MM.1S (cell line): ENCODE data around the gene SLX4IP.

ENCODE experiments used
- DNase-seq: peaks from one replicate; pipeline ENCODE4 v3.0.0-alpha.2; 2015
- H2AFZ ChIP-seq: fragments of 300-600 bp; sonication (generic); 2 replicates; pipeline ENCODE4 v1.6.0; 2016; ENCODE audit warnings: antibody characterized with exemption, low read length
- H3F3A ChIP-seq: fragments of 300-600 bp; sonication (generic); 2 replicates; pipeline ENCODE4 v1.6.1; 2016; ENCODE audit warnings: mild to moderate bottlenecking, antibody characterized with exemption, low read length, moderate library complexity, mixed read lengths; ENCODE audit not compliant: insufficient read depth
- H3K27ac ChIP-seq: fragments of 300-600 bp; sonication (generic); 2 replicates; pipeline ENCODE4 v1.5.1; 2016; ENCODE audit warnings: mild to moderate bottlenecking, low read length
- H3K27me3 ChIP-seq: fragments of 300-600 bp; sonication (generic); replicated peaks from 2 replicates; pipeline ENCODE4 v1.6.0; 2016; ENCODE audit warnings: low read length; ENCODE audit not compliant: insufficient read depth
- H3K36me3 ChIP-seq: fragments of 300-600 bp; sonication (generic); replicated peaks from 2 replicates; pipeline ENCODE4 v1.6.1; 2016; ENCODE audit warnings: mild to moderate bottlenecking, low read length, mixed read lengths; ENCODE audit not compliant: insufficient read depth
- H3K4me1 ChIP-seq: fragments of 300-600 bp; sonication (generic); 2 replicates; pipeline ENCODE4 v1.6.1; 2016; ENCODE audit warnings: low read length, mixed read lengths
- H3K4me2 ChIP-seq: fragments of 300-600 bp; sonication (generic); 2 replicates; pipeline ENCODE4 v1.6.0; 2016; ENCODE audit warnings: low read depth, low read length
- H3K4me3 ChIP-seq: fragments of 300-600 bp; sonication (generic); 2 replicates; pipeline ENCODE4 v1.5.1; 2016; ENCODE audit warnings: low read length, mixed read lengths
- H3K79me2 ChIP-seq: fragments of 300-600 bp; sonication (generic); 2 replicates; pipeline ENCODE4 v1.6.1; 2016; ENCODE audit warnings: mixed run types, low read length, mixed read lengths
- H3K9ac ChIP-seq: fragments of 300-600 bp; sonication (generic); 2 replicates; pipeline ENCODE4 v1.6.1; 2016; ENCODE audit warnings: low read length, mixed read lengths
- H3K9me2 ChIP-seq: fragments of 300-600 bp; sonication (generic); replicated peaks from 2 replicates; pipeline ENCODE4 v1.6.1; 2016; ENCODE audit warnings: mild to moderate bottlenecking, low read length, mixed read lengths; ENCODE audit not compliant: insufficient read depth
- H3K9me3 ChIP-seq: fragments of 300-600 bp; sonication (generic); replicated peaks from 2 replicates; pipeline ENCODE4 v1.6.1; 2016; ENCODE audit warnings: mild to moderate bottlenecking, low read length, mixed read lengths; ENCODE audit not compliant: insufficient read depth
- H4K20me1 ChIP-seq: fragments of 300-600 bp; sonication (generic); 2 replicates; pipeline ENCODE4 v1.6.1; 2016; ENCODE audit warnings: mild to moderate bottlenecking, low read length, moderate library complexity, mixed read lengths; ENCODE audit not compliant: insufficient read depth
- CTCF ChIP-seq: fragments of 300-600 bp; sonication (generic); IDR thresholded peaks from 2 replicates; pipeline ENCODE4 v1.5.1; 2016; ENCODE audit warnings: antibody characterized with exemption, low read length, mixed read lengths
- EZH2 ChIP-seq: fragments of 300-600 bp; sonication (generic); optimal IDR thresholded peaks from 2 replicates; pipeline ENCODE3; 2017; ENCODE audit warnings: low read depth, mild to moderate bottlenecking, antibody characterized with exemption, low read length, mixed read lengths
- EZH2phosphoT487 ChIP-seq: fragments of 300-600 bp; sonication (generic); IDR thresholded peaks from 2 replicates; pipeline ENCODE4 v1.6.1; 2018; ENCODE audit warnings: antibody characterized with exemption, low read length

The SLX4IP gene

GRCh38 chr20:10513061-10513460 lies 78.0 kb downstream of the SLX4IP start:
- Histone ChIP-seq H3F3A (peaks cover 5% of the 10 kb centered on the region), H3K4me1 (peaks cover 12% of the 10 kb centered on the region), H3K36me3 (no peaks in the 10 kb centered on the region), H2AFZ (no peak overlapping the region), H3K9ac (no peak overlapping the region), H4K20me1 (no peaks in the 10 kb centered on the region), H3K4me3 (no peak overlapping the region), H3K4me2 (no peak overlapping the region), H3K79me2 (no peaks in the 10 kb centered on the region), H3K27ac (no peak overlapping the region), H3K9me2 (no peaks in the 10 kb centered on the region), H3K9me3 (no peaks in the 10 kb centered on the region), H3K27me3 (no peaks in the 10 kb centered on the region)
- no peak for TF ChIP-seq CTCF
- no peak for TF ChIP-seq EZH2phosphoT487
- TF ChIP-seq EZH2, result no peak
- DNase-seq, result no peak

- H3K4me3 ChIP-seq, result no peak overlapping the region
- peaks cover 5% of the 10 kb centered on the region for H3F3A ChIP-seq
- no peaks in the 10 kb centered on the region for H4K20me1 ChIP-seq
- peaks cover 12% of the 10 kb centered on the region for H3K4me1 ChIP-seq
- no peaks in the 10 kb centered on the region for H3K9me2 ChIP-seq
- no peak overlapping the region for H3K9ac ChIP-seq
- H3K79me2 ChIP-seq, result no peaks in the 10 kb centered on the region
- H2AFZ ChIP-seq, result no peak overlapping the region
- no peak for DNase-seq
- no peaks in the 10 kb centered on the region for H3K27me3 ChIP-seq
- H3K27ac ChIP-seq, result no peak overlapping the region
- no peaks in the 10 kb centered on the region for H3K36me3 ChIP-seq
- TF ChIP-seq CTCF (no peak), EZH2 (no peak), EZH2phosphoT487 (no peak)
- H3K9me3 ChIP-seq, result no peaks in the 10 kb centered on the region
- no peak overlapping the region for H3K4me2 ChIP-seq
Observed at GRCh38 chr20:10513931-10514575, 78.9 kb downstream of the SLX4IP start.

- H3K27ac ChIP-seq, result no peak overlapping the region
- no peaks in the 10 kb centered on the region for H3K36me3 ChIP-seq
- H3K4me2 ChIP-seq, result no peak overlapping the region
- TF ChIP-seq CTCF (no peak), EZH2 (no peak), EZH2phosphoT487 (no peak)
- H3K9me3 ChIP-seq, result no peaks in the 10 kb centered on the region
- H3K9ac ChIP-seq, result no peak overlapping the region
- H2AFZ ChIP-seq, result no peak overlapping the region
- no peaks in the 10 kb centered on the region for H3K79me2 ChIP-seq
- peaks cover 5% of the 10 kb centered on the region; the same call in 1 of the 2 replicates for H3F3A ChIP-seq
- peaks cover 6% of the 10 kb centered on the region for H3K4me1 ChIP-seq
- H3K9me2 ChIP-seq, result no peaks in the 10 kb centered on the region
- no peak for DNase-seq
- H3K4me3 ChIP-seq, result no peak overlapping the region
- H4K20me1 ChIP-seq, result no peaks in the 10 kb centered on the region
- no peaks in the 10 kb centered on the region for H3K27me3 ChIP-seq
Observed at GRCh38 chr20:10516529-10516928, 81.4 kb downstream of the SLX4IP start.
